Activated CD4-positive, alpha-beta T cell treated with anti-CD3 and anti-CD28 coated beads, Interleukin-2, amount 50 U/mL, for 16 hours (primary cell): ENCODE results near the gene KRT4.

Source experiments
- DNase-seq: peaks from one replicate; pipeline ENCODE4 v3.0.0-alpha.2; 2020

Gene KRT4

DNA sequence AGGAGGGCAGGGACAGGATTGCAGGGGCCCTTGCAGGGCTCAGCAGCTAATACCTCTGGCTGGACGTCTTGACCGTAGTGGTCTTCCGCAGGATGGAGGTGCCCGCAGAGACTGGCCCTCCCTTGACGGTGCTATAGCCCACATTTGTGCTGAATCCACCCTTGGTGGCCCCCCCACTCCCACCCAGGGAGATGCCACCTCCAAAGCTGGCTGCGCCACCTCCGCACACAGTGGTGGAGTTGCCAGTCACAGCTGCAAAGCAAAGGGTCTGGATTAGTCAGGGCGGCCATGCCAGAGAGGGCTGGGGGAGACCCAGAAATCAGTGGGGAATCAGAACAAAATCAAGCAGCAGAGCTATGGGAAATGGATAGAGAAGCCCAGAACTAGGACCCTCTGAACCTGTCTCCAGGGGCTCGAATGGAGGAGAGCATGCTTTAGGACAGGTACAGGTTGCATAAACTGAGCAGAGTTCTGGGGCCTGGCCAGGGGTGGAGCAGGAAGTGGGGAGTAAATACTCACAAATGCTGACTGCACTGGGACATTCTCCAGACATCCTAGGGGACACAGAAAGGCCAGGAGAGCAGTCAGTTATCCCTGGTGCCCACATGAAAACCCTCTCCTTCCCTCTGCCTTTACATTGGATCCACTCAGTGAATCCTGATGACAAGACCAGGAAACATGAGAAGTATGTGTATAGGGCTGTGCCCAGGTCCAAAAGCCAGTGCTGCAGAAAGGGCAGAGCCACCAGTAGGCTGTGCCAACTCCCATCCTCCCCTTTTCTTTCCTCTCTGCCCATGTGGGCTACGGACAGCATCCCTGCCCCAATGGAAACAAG lies 8.1 kb upstream of the KRT4 start:
- no peak for DNase-seq

- DNase-seq, result no peak
Measured at GRCh38 chr12:52821071-52821730, 7.3 kb upstream of the KRT4 start.

- DNase-seq, result no peak
Measured at GRCh38 chr12:52820521-52820920, 6.6 kb upstream of the KRT4 start.

GRCh38 chr12:52819731-52820510 lies 6.0 kb upstream of the KRT4 start:
- no peak for DNase-seq

DNA sequence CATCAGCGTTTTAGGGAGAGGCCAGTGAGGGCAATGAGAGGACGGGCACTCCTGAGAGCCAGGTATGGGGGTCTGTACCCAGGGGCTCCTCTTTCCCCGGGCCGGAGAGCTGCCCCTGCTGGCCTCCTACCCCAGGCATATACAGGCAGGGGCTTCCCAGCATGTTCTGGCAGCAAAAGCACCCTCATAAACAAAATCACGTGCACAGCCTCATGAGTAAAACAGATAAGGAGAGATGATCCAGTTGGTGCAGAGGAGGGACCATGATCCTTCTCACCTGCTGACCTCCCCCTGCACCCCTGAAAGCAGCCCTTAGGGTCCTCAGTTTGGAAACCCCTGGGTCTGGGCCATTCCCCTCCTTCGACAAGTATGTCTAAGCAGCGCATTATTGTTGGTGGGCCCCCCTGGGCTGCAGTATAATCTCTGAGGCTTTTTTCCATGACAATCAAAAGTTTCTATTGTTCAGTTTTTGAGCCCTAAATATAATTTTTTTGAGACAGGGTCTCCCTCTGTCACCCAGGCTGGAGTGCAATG lies 5.0 kb upstream of the KRT4 start:
- DNase-seq, result no peak

GRCh38 chr12:52818388-52818787 lies 4.5 kb upstream of the KRT4 start:
- DNase-seq, result no peak

GRCh38 chr12:52817699-52818238 lies 3.9 kb upstream of the KRT4 start:
- DNase-seq, result no peak

- DNase-seq, result no peak
Measured at GRCh38 chr12:52817003-52817698, 3.2 kb upstream of the KRT4 start.

DNA sequence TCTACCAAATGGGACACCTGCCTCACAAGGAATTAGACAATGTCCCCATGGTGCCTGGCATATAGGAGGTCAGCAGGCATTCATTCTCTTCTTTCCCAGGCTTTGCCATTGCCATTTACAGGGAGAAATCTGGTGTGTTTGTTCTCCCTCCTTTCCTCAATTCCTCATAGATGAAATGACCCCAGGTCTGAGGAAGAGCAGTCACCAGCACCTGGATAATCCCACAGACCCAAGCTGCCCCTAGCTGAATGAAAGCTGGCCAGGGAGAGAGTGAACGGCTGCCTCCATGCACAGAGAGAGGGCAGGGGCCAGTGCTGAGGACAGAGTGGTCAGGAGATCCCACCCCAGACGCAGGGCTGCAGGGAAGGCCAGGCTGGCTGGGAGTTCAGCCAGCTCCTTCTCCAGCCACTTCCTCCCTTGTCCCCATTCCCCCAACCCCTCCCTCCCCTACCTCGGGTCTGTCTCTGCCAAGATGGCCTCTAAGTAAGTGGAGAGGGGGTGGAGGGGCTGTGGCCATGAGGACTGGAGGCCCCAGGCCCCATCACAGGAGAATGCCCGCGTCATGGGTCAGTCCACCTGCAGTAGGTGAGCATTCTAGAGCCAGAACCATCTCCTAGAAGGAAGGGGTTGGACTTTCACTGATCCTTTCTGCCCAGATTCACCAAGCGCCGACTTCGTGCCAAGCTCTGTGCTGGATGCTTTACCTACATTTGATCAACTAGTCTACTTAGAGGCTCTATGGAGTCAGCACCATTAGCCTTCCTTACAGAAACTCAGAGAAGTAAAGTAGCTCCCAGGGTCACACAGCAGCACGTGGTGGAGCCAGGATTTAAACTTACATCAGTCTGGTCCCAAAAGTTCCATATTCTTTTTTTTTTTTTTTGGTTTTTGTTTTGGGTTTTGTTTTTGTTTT lies 2.0 kb upstream of the KRT4 start:
- no peak for DNase-seq

DNA sequence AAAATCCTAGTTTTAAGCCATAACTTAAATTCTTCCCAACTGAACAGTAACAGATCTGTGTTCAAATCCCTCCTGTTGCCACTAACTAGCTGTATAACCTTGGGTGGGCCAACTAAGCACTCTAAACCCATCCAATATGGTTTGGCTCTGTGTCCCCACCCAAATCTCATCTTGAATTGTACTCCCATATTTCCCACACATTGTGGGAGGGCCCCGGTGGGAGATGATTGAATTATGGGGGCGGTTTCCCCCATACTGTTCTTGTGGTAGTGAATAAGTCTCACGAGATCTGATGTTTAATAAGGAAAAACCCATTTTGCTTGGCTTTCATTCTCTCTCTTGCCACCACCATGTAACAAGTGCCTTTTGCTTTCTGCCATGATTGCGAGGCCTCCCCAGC lies 1.2 kb upstream of the KRT4 start:
- no peak for DNase-seq

DNA sequence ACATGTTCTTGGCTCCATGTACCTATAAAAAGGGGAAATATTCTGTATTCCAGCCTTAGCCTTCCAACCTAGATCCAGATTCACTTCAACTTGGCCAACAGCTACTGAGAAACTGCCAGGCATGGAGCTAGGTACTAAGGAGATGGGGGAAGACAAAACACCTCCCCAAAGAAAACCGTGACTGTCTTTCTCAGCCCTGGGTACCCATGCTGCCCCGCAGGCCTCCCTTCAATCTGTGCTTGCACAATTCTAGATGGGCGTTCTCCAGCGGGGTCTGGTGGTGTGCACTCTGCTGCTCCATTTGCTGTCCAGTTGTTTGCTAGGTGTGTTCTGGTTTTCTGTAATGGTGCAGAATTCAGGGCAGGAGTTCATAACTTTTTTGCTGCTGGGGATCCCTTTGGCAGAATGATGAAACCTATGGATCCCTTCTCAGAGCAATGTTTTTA lies 817 bp upstream of the KRT4 start:
- DNase-seq, result no peak

DNA sequence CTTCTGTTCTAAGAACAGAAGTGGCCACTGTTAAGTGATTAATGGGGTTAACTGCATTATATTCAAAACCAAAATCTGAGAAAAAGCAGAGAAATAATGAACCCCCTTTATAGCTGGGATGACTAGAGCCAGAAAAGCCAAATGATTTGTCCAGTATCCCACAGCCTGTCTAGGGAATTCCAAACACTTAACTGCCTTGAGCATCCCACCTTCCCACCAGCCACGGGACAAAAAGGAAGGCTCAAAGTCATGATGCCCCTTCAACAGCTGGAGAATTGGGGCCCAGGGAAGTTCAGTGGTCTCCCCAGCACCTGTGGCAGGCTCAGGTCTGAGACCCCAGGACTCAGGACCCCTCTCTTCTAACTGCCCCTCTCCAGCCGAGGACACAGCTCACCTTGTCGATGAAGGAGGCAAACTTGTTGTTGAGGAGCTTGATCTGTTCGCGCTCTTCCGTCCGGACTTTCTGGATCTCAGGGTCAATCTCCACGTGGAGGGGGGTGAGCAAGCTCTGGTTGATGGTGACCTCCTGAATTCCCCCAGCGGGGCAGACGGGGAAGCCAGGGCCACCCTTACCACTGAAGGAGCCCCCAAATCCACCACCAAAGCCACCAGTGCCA lies 605 bp downstream of the KRT4 start:
- no peak for DNase-seq

DNA sequence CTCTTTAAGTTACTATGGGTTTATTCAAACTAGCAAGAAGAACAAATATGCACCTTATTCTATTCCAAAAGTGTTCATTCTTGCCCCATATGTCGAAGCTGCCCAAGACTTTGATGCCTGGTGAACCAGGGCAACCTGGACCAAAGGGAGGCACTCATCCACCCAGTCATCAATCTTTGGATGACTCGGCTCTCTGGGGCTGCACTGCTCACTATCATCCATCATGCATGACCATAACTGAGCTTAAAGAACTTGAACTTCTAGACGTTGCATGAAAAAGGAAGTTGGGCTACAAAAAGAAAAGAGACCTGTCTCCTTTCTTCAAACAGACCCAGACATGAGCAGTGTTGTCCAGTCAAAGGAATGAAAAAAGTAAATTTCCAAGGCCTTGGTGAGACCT lies 1.2 kb downstream of the KRT4 start:
- no peak for DNase-seq

DNA sequence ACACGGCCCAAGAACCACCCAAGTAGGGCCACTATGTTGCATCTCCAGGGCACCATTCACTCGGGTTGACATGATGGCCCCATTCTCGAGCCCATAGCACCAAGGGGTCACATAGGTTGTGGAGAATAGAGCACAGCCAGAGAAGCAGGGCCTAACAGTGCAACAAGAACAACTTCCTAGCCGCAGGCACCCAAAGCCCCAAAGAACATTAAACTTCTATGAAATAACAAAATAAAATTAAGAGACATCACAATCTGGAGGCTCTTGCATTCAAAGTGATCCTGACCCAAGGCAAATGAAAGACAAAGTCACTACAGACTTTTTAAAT lies 1.9 kb downstream of the KRT4 start:
- no peak for DNase-seq

DNA sequence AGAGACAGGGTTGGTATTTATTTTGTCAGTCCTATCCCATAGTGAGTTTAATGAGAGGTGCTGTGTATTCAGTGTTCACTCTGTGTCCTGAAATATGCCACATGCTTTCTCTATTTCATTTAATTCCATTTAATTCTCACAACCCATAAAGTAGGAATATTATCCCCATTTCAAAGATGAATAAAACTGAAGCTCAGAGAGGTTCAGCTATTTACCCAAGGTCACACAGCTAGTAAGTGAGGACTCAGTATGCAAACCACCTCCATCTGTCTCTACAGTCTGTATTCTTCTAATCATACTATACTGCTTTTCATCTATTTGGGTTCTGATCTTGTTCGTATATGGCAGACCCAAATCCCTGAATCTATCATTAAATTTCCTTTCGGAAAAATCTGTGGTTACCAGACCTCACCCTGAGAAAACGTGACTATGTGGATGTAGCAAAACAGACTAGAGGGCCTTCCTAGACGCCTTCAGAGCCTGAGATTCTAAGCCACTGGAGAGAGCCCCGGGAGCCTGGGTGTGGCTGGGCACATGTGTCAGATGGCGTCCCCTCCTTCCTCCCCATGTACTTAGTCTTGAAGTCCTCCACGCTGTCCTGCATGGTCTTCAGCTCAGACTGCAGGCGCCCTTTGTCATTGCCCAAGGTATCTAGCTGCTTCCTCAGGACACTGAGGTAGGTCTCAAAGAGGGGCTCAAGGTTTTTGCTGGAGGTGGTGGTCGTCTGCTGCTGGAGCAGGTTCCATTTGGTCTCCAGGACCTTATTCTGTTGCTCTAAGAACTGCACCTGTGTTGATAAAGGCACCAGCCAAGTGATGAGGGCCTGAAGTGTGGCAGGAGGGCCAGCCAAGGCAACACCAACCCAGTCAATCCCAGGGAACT lies 2.5 kb downstream of the KRT4 start:
- DNase-seq, result no peak

GRCh38 chr12:52810554-52810953 lies 3.4 kb downstream of the KRT4 start:
- no peak for DNase-seq

- no peak for DNase-seq
Measured at GRCh38 chr12:52809166-52809565, 4.8 kb downstream of the KRT4 start.

DNA sequence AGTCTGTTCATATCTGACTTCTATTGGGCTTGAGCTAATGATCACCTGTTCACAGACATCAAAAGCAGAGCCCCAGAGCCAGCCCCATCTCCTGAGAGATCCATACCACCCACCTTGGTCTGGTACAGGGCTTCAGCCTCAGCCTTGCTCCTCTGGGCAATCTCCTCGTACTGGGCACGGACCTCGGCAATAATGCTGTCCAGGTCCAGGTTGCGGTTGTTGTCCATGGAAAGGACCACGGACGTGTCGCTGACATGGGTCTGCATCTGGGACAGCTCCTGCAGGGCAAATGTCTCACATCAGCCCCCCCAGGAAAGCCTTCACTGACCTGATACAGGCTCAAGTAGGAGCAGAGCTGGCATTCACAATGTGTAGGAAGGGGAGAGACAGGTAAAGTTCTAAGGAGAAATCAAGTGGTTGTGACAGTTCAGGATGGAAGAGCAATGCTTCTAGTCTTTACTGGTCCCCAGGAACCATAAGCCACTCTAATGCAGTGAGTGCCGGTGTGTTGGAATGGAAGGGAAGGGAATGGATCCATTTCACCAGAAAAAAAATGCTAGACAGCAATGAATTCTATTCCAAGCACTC lies 5.2 kb downstream of the KRT4 start:
- DNase-seq, result no peak
